ENCODE results near the gene PPP4R1. TPM values are rescaled to one million over a fixed set of nuclear protein-coding genes. Genes with fewer than 3 reads are reported as not detected.

Gene PPP4R1
- total RNA-seq, 1 experiment from 2014 or later = 106 TPM

GRCh38 chr18:9521770-9522169 is 92.6 kb downstream of the PPP4R1 start:
- Histone ChIP-seq H2BK12ac (ENCODE audit: insufficient read length, low read depth, low read length) (no peak overlapping the region), H2BK5ac (ENCODE audit: insufficient read length, low read length) (no peak overlapping the region), H3K9me3 (ENCODE audit: control insufficient read depth, low read depth, low read length) (peaks cover 2% of the 10 kb centered on the region), H2BK15ac (ENCODE audit: low read depth, low read length) (no peak overlapping the region), H3K9ac (ENCODE audit: extremely low read depth, insufficient read length, low read length) (no peak overlapping the region), H2AK5ac (ENCODE audit: insufficient read length, low read length) (no peak overlapping the region), H3K23me2 (ENCODE audit: insufficient read length, low read depth, low read length, poor library complexity, severe bottlenecking) (no peaks in the 10 kb centered on the region), H3K27ac (ENCODE audit: insufficient read length, low read depth, low read length) (no peak overlapping the region), H4K91ac (ENCODE audit: insufficient read length, low read depth, low read length) (no peak overlapping the region), H3K79me1 (ENCODE audit: insufficient read depth, low read depth, low read length, poor library complexity, severe bottlenecking) (no peaks in the 10 kb centered on the region), H3K18ac (ENCODE audit: insufficient read length, low read depth, low read length) (no peak overlapping the region), H4K20me1 (ENCODE audit: control insufficient read depth, insufficient read depth, insufficient read length) (no peaks in the 10 kb centered on the region), H4K5ac (ENCODE audit: insufficient read length, low read depth, low read length) (no peak overlapping the region), H3K56ac (ENCODE audit: insufficient read length, low read depth, low read length) (no peak overlapping the region), H3K4me2 (ENCODE audit: insufficient read depth, insufficient read length, low read length) (no peak overlapping the region), H2BK120ac (ENCODE audit: low read depth, low read length, poor library complexity, severe bottlenecking) (no peak overlapping the region), H3K27me3 (ENCODE audit: insufficient read depth, low read length) (no peaks in the 10 kb centered on the region), H3K4ac (ENCODE audit: low read depth, low read length) (no peak overlapping the region), H2BK20ac (ENCODE audit: low read depth, low read length, poor library complexity, severe bottlenecking) (no peak overlapping the region), H3K4me1 (ENCODE audit: insufficient read depth, low read length) (no peaks in the 10 kb centered on the region), H3K23ac (ENCODE audit: insufficient read length, low read depth, low read length) (no peak overlapping the region), H4K8ac (replicated peaks; ENCODE audit: insufficient read length, low read depth, low read length) (no peak overlapping the region), H3K79me2 (ENCODE audit: insufficient read depth, low read length) (no peaks in the 10 kb centered on the region), H3T11ph (ENCODE audit: low read length) (no peak overlapping the region), H3K14ac (ENCODE audit: insufficient read depth, low read length) (no peak overlapping the region), H2AFZ (ENCODE audit: low read length) (no peak overlapping the region)
- no peak for DNase-seq
- Mint-ChIP-seq H3K4me1 (no peaks in the 10 kb centered on the region), H3K27me3 (ENCODE audit: low read depth) (no peaks in the 10 kb centered on the region), H3K36me3 (ENCODE audit: insufficient read depth in 1 of 3, low read depth in 3 of 3) (peaks cover 10 to 34% (median 19%) of the 10 kb centered on the region in 3 experiments), H3K27ac (peak overlapping the region in 1 of 3 experiments; percentile 65; a peak in 1 of 7 replicates), H3K9me3 (no peaks in the 10 kb centered on the region; a peak in 2 of 5 replicates), H3K4me3 (no peak overlapping the region)
- no CpG with 5 or more reads among the region's 7 CpGs for WGBS (ENCODE audit: extremely low coverage, insufficient read length, low lambda C conversion rate)
- no peak for TF ChIP-seq CTCF (conservative IDR thresholded peaks at IDR 0.05)

All from H9 (cell line).